Lung (tissue), 13 donors: Measurements from ENCODE around the gene MST1. TPM values are rescaled to one million over a fixed set of nuclear protein-coding genes. Genes with fewer than 3 reads are reported as not detected.

Source experiments
- ATAC-seq: fragments of 200-7000 bp; cut with Tn5 transposase; one replicate; pipeline ENCODE4 v1.9.1; 2020; ENCODE audit warnings: moderate number of reproducible peaks; ENCODE audit not compliant: insufficient read depth, low FRiP score
- DNase-seq, 3 donors: peaks; one replicate each; pipeline ENCODE4 v3.0.0-alpha.2; 2013 to 2017
- H3K27ac ChIP-seq, 2 donors: one replicate each; pipeline ENCODE4 v1.5.1; 2013; ENCODE audit warnings: mild to moderate bottlenecking in 2 of 2, moderate library complexity in 2 of 2, control low read depth in 1 of 2, inconsistent platforms in 1 of 2, low read depth in 1 of 2, low read length in 1 of 2
- H3K27me3 ChIP-seq, 3 donors: one replicate each; pipeline ENCODE4 v1.5.1; 2013; ENCODE audit warnings: low read length in 2 of 3; ENCODE audit not compliant: control insufficient read depth in 3 of 3, insufficient read depth in 3 of 3
- H3K36me3 ChIP-seq, 4 donors: one replicate each; pipeline ENCODE4 v1.5.1; 2013; ENCODE audit warnings: low read length in 4 of 4, mild to moderate bottlenecking in 1 of 4, moderate library complexity in 1 of 4; ENCODE audit not compliant: control insufficient read depth in 4 of 4, insufficient read depth in 4 of 4
- H3K4me1 ChIP-seq, 5 donors: one replicate each; pipeline ENCODE4 v1.5.1; 2013; ENCODE audit warnings: low read length in 5 of 5, mild to moderate bottlenecking in 2 of 5, moderate library complexity in 1 of 5; ENCODE audit not compliant: control insufficient read depth in 5 of 5, insufficient read depth in 5 of 5
- H3K4me3 ChIP-seq: one replicate; pipeline ENCODE4 v1.5.1; 2013; ENCODE audit warnings: mild to moderate bottlenecking, control low read depth, moderate library complexity
- H3K9ac ChIP-seq, 2 donors: one replicate each; pipeline ENCODE4 v1.5.1; 2013; ENCODE audit warnings: low read length in 2 of 2, control low read depth in 1 of 2; ENCODE audit not compliant: insufficient read depth in 1 of 2
- H3K9me3 ChIP-seq, 4 donors: one replicate each; pipeline ENCODE4 v1.5.1; 2013; ENCODE audit warnings: low read length in 3 of 4, mild to moderate bottlenecking in 1 of 4, moderate library complexity in 1 of 4; ENCODE audit not compliant: control insufficient read depth in 4 of 4, insufficient read depth in 3 of 4
- WGBS, 2 donors: extraction: QIAGEN DNeasy Blood & Tissue Kit; methylation state at CpG; one replicate each; pipeline ENCODE4 v1.1.7; 2013; 5-methylcytosine and 5-hydroxymethylcytosine counted together
- polyA plus RNA-seq, 2 donors: library from polyadenylated mRNA; stranded (reverse); fragments of 200-250 nt; gene quantifications; one replicate each; pipeline ENCODE4 v1.2.1, GENCODE V29; 2013
- small RNA-seq: library from RNA; depleted of rRNA; stranded (forward); fragments of <200 nt; gene quantifications from one replicate; pipeline ENCODE3, GENCODE V24; 2014; ENCODE audit warnings: low replicate concordance
- total RNA-seq, 2 donors: library from RNA; depleted of rRNA in 1 of 2; stranded (reverse); fragments of >200 nt in 1 of 2; gene quantifications; one replicate each; pipeline ENCODE4 v1.2.1, GENCODE V29; 2014 to 2021
- TF ChIP-seq, protein P1 (sequence below): IDR thresholded peaks from 2 replicates; pipeline ENCODE4 v1.5.1; 2012; ENCODE audit warnings: mild to moderate bottlenecking; ENCODE audit errors: control extremely low read depth, extremely low read depth
- donor health status: control.
- donor health status: control.
- donor health status: Bipolar disorder and iron deficiency.
- donor health status: healthy.
- donor health status: DM: yes; HTN: yes; CAD: no.

The MST1 gene
- total and polyA plus RNA-seq, 4 donors: 8.3 to 27.0 (median 17.2) TPM

GRCh38 chr3:49634736-49635135 is 54.5 kb downstream of the MST1 start:
- WGBS, 2 donors: 89 to 90% methylated on average over 3 of the region's 3 CpGs
- no peak overlapping the region for H3K4me3 ChIP-seq
- H3K27ac ChIP-seq: no peak overlapping the region
- ATAC-seq (no peak), DNase-seq (no peak)
- peaks cover 0 to 2% (median 0%) of the 10 kb centered on the region in 4 donors for H3K9me3 ChIP-seq
- TF ChIP-seq, protein P1, sequence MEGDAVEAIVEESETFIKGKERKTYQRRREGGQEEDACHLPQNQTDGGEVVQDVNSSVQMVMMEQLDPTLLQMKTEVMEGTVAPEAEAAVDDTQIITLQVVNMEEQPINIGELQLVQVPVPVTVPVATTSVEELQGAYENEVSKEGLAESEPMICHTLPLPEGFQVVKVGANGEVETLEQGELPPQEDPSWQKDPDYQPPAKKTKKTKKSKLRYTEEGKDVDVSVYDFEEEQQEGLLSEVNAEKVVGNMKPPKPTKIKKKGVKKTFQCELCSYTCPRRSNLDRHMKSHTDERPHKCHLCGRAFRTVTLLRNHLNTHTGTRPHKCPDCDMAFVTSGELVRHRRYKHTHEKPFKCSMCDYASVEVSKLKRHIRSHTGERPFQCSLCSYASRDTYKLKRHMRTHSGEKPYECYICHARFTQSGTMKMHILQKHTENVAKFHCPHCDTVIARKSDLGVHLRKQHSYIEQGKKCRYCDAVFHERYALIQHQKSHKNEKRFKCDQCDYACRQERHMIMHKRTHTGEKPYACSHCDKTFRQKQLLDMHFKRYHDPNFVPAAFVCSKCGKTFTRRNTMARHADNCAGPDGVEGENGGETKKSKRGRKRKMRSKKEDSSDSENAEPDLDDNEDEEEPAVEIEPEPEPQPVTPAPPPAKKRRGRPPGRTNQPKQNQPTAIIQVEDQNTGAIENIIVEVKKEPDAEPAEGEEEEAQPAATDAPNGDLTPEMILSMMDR: no peak
- H3K9ac ChIP-seq: no peak overlapping the region
- H3K4me1 ChIP-seq: no peaks in the 10 kb centered on the region
- no peaks in the 10 kb centered on the region for H3K27me3 ChIP-seq
- no peaks in the 10 kb centered on the region for H3K36me3 ChIP-seq

Small RNA genes lying within 50 kb of the gene (small RNA-seq; reads per million reads assigned to genes)
- not detected for gene AMIGO3

Other genes starting within 250 kb of the MST1 start
- gene DAG1, start 219.2 kb downstream of the MST1 start, total RNA-seq: 100 to 1,000 TPM in 1 of 2 donors, 10 to 100 TPM in 1; 40.4 to 100 TPM
- 10 to 100 TPM; 18.2 to 35.6 TPM for gene DAG1, start 219.2 kb downstream of the MST1 start, polyA plus RNA-seq
- under 1 TPM; 0.68 to 0.71 TPM for gene BSN, start 135.0 kb downstream of the MST1 start, total RNA-seq
- gene BSN, start 135.0 kb downstream of the MST1 start, polyA plus RNA-seq: under 1 TPM; 0.09 to 0.26 TPM
- gene APEH, start 15.1 kb downstream of the MST1 start, total RNA-seq: 100 to 1,000 TPM in 1 of 2 donors, 10 to 100 TPM in 1; 58.4 to 119 TPM
- gene APEH, start 15.1 kb downstream of the MST1 start, polyA plus RNA-seq: 10 to 100 TPM; 25.2 to 80.0 TPM
- gene RNF123, start 83 bp upstream of the MST1 start, total RNA-seq: 10 to 100 TPM; 23.5 to 45.0 TPM
- gene RNF123, start 83 bp upstream of the MST1 start, polyA plus RNA-seq: 10 to 100 TPM; 22.2 to 22.6 TPM
- gene AMIGO3, start 30.2 kb upstream of the MST1 start, total RNA-seq: under 1 TPM in 1 of 2 donors, not detected in 1; 0.25 TPM
- under 1 TPM; 0.51 to 0.63 TPM for gene AMIGO3, start 30.2 kb upstream of the MST1 start, polyA plus RNA-seq
- gene GMPPB, start 34.5 kb upstream of the MST1 start, total RNA-seq: 10 to 100 TPM; 10.8 to 81.2 TPM
- gene GMPPB, start 34.5 kb upstream of the MST1 start, polyA plus RNA-seq: 10 to 100 TPM; 27.5 to 64.8 TPM
- 10 to 100 TPM; 38.7 to 54.9 TPM for gene IP6K1, start 97.1 kb upstream of the MST1 start, total RNA-seq
- gene IP6K1, start 97.1 kb upstream of the MST1 start, polyA plus RNA-seq: 10 to 100 TPM; 16.1 to 26.3 TPM
- gene CDHR4, start 110.4 kb upstream of the MST1 start, total RNA-seq: 10 to 100 TPM in 1 of 2 donors, 1 to 10 TPM in 1; 7.8 to 27.0 TPM
- 1 to 10 TPM; 6.3 to 9.8 TPM for gene CDHR4, start 110.4 kb upstream of the MST1 start, polyA plus RNA-seq
- gene INKA1, start 113.8 kb upstream of the MST1 start, total RNA-seq: 1 to 10 TPM; 6.1 to 7.1 TPM
- gene INKA1, start 113.8 kb upstream of the MST1 start, polyA plus RNA-seq: 10 to 100 TPM in 1 of 2 donors, 1 to 10 TPM in 1; 6.8 to 10.8 TPM
- gene UBA7, start 124.5 kb upstream of the MST1 start, total RNA-seq: 100 to 1,000 TPM in 1 of 2 donors, 10 to 100 TPM in 1; 79.4 to 112 TPM
- gene UBA7, start 124.5 kb upstream of the MST1 start, polyA plus RNA-seq: 10 to 100 TPM; 53.0 to 72.4 TPM
- 1 to 10 TPM; 2.7 to 3.2 TPM for gene TRAIP, start 167.1 kb upstream of the MST1 start, total RNA-seq
- 1 to 10 TPM; 1.8 to 2.1 TPM for gene TRAIP, start 167.1 kb upstream of the MST1 start, polyA plus RNA-seq
- gene CAMKV, start 180.4 kb upstream of the MST1 start, total RNA-seq: under 1 TPM in 1 of 2 donors, not detected in 1; 0.34 TPM
- not detected for gene CAMKV, start 180.4 kb upstream of the MST1 start, polyA plus RNA-seq
- 10 to 100 TPM in 1 of 2 donors, 1 to 10 TPM in 1; 5.6 to 54.8 TPM for gene MST1R, start 214.4 kb upstream of the MST1 start, total RNA-seq
- gene MST1R, start 214.4 kb upstream of the MST1 start, polyA plus RNA-seq: 10 to 100 TPM; 18.6 to 38.8 TPM
- gene MON1A, start 240.3 kb upstream of the MST1 start, total RNA-seq: 10 to 100 TPM in 1 of 2 donors, 1 to 10 TPM in 1; 7.0 to 12.3 TPM
- 10 to 100 TPM in 1 of 2 donors, 1 to 10 TPM in 1; 8.5 to 10.3 TPM for gene MON1A, start 240.3 kb upstream of the MST1 start, polyA plus RNA-seq